ENCODE data around the gene IFITM2.
"Not testable (repeated sequence)": the region's sequence is repeated elsewhere in the genome, so short reads cannot be mapped to it uniquely, and the experiment has no call there.

IFITM2 gene

GRCh38 chr11:342328-342727 lies 34.7 kb downstream of the IFITM2 start:
- no peak for DNase-seq (ENCODE audit: low spot score)

- no peak for DNase-seq (ENCODE audit: low spot score)
Measured at GRCh38 chr11:344836-345578, 37.4 kb downstream of the IFITM2 start.

- DNase-seq (ENCODE audit: low spot score) = no peak
Measured at GRCh38 chr11:346529-346928, 38.9 kb downstream of the IFITM2 start.

GRCh38 chr11:349270-349954 lies 41.8 kb downstream of the IFITM2 start:
- DNase-seq (ENCODE audit: low spot score) = not testable (repeated sequence)

- DNase-seq (ENCODE audit: low spot score) = not testable (repeated sequence)
Measured at GRCh38 chr11:350033-350722, 42.6 kb downstream of the IFITM2 start.

GRCh38 chr11:350723-351255 lies 43.2 kb downstream of the IFITM2 start:
- DNase-seq (ENCODE audit: low spot score) = no peak

- no peak for DNase-seq (ENCODE audit: low spot score)
Measured at GRCh38 chr11:351411-351810, 43.8 kb downstream of the IFITM2 start.

- DNase-seq (ENCODE audit: low spot score) = no peak
Measured at GRCh38 chr11:352456-353031, 44.9 kb downstream of the IFITM2 start.

- no peak for DNase-seq (ENCODE audit: low spot score)
Measured at GRCh38 chr11:353179-353873, 45.7 kb downstream of the IFITM2 start.

- peak; percentile 70 for DNase-seq (ENCODE audit: low spot score)
Measured at GRCh38 chr11:355581-356458, 48.2 kb downstream of the IFITM2 start.

- DNase-seq (ENCODE audit: low spot score) = no peak
Measured at GRCh38 chr11:356610-357009, 49.0 kb downstream of the IFITM2 start.

- DNase-seq (ENCODE audit: low spot score) = no peak
Measured at GRCh38 chr11:357582-357981, 50.0 kb downstream of the IFITM2 start.

GRCh38 chr11:358129-358800 lies 50.6 kb downstream of the IFITM2 start:
- no peak for DNase-seq (ENCODE audit: low spot score)
